DMS 273 treated with DMSO at 0.1 percent for 48 hours (cell line): ENCODE measurements around the gene ADCY5.

Experiments
- DNase-seq: peaks from one replicate; lab custom pipeline; 2025; lab: John Stamatoyannopoulos, UW

Gene ADCY5

DNA sequence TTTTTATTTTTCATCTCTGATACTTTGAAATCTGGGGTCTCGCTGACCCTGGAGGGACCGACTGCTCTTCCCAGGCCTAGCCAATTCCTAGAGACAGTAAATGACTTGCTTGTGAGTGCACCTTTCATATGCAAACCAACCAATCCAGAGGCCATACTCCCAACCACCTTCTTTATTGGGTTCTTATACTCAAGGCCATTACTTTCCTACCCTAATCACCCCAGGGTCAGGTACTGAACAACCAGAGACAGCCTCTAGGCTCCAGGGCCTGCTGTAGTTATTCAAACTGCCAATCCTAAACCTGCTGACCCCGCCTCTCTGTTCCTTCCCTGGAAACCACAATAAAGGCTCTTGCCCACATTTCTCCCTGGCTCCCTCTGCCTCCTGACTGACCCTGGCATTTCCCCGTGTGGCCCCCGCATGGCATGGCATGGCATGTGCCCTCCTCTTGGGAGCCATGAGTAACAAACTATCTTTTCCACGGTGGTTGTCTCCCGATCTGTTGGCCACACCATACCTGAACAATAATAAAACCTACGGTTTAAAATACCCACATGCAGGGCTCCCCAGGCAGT is 42.9 kb downstream of the ADCY5 start:
- no peak for DNase-seq

DNA sequence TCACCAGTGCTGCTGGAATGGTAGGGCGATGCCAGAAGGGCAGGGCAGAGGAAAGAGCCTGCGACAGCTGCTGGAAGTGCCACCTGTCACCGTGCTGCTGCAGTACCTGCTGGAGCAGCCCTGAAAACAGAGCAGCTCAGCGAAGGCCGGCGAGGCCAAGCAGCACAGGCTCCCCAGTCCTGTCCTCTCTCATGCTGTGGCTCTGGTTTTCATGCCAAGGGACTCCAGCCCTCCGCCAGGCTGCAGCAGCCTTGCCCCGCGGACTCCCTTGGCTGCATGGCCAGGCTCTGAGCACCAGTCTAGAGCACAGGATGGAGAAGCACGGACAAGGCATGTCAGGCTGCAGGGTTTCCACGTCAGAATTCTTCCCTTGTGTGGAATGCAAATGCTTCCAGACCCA is 43.9 kb downstream of the ADCY5 start:
- DNase-seq: no peak

DNA sequence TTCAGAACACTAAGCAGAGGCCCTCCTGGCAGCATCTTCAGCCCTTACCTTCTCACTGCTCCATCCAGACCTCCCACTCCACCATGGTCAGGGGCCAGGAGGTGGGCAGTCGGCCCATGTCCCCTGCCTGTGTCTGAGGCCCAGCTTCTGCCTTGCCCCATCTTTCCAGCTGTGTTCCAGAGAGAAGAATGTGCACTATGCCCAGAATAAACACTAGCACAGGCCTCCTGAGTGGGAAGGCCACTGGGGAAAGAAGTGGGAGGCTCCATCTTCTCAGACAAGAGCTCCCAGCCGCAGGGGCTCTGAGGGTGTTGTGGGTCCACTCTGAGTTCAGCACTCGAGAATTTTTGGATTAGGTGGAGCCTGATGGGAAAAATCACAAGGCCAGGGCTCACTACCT is 44.5 kb downstream of the ADCY5 start:
- no peak for DNase-seq

DNA sequence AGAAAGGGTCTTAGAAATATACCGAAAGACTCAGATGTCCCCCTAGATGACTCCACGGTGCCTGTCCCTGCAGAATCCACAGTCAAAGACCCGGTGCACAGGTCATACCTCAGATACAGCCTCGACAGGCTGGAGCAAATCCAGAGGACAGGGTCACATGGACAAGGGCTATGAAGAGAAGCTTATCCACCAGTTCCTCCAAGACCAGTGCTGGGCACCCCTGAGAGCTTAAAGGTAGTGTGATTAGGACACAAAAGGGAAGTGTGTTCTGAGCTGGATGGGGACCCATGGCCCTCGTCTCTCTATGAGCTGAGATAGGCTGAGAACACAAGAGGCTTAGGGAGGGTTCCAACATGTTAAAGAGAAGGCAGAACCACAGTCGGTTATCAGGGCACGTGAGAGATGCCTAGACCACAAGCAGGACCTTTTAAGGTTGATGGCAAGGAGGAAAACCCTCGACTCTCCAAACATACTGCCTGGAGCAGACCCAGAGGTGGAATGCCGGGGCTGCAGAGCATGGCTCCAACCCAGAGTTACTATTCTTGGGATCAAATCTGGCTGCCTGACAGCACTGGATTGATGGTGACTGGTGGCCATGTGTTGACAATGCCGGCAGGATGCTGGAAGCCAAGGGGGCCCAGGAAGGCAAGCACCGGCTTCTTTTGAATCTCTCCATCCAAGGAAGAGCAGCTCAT is 46.9 kb downstream of the ADCY5 start:
- DNase-seq: no peak

DNA sequence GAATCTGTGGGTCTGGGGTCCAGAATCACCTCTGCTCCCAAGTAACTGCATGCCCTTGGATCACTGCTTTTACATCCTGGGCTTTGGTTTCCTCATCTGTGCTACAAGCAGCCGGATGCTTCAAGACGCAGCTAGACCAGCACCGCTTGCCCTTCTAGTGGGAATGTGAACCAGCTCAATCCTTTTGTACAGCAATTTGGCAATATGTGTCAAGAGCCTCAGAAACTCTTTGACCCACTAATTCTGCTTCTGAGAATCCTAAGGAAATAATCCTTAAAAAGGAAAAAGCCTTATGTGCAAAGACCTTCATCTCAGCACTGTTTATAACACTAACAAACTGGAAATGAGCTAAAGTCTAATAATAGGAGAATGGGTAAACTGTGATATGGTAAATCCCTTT is 48.7 kb downstream of the ADCY5 start:
- no peak for DNase-seq

DNA sequence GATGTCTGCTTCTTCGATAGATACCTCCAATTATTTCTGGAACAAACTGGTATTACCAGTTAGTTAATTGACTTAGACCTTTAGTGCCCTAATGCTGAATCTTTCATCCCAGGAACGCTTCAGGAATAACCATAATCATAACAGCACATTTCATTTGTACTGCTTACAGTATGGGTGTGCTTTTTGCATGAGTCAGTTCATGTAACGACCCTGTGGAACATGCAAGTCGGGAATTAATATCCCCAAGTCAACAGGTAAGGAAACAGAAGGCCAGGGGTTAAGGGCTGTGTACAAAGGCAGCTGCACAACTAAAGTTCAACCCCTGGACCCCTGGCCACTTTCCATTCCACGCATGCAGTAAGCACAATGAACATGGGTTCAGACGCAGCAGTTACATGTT is 49.2 kb downstream of the ADCY5 start:
- DNase-seq: no peak

DNA sequence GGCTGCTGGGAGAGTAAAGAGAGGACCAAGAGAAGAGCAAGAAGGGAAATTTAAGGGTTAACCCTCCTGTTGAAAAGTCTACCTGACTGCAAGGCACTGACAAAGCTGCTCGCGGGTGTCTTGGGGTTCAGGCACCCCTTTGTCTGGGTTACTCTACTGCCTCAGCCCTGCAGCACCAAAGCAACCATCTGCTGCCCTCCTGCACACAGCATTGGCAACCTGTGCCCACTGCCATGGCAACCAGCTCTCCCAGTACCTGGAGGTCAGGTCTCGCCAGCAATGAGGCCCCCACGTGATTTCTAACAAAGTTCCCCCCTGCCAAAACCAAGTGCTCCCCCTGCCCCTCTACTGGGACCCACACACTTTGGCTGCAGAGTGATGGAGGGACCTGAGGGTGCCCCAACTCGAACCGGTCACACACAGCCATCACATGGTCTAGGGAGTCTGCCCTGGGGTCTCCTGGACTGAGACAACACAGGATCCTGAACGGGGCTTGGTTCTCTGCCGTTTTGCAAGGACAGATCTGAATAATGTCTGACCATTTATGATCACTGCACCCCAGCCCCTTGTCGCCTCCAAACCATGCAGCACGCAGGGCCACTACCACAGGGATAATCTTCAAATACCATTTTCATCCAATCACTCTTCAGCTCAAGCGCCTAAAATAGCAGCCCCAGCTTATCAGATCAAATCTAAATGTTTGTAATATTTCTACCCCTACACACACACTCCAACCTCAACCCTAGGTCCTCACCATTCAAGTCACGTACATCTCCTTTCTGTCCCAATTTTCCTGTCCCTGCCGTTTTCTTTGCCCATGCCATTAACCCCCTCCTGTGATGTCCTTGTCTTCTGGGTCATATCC is 50.7 kb downstream of the ADCY5 start:
- DNase-seq: no peak

DNA sequence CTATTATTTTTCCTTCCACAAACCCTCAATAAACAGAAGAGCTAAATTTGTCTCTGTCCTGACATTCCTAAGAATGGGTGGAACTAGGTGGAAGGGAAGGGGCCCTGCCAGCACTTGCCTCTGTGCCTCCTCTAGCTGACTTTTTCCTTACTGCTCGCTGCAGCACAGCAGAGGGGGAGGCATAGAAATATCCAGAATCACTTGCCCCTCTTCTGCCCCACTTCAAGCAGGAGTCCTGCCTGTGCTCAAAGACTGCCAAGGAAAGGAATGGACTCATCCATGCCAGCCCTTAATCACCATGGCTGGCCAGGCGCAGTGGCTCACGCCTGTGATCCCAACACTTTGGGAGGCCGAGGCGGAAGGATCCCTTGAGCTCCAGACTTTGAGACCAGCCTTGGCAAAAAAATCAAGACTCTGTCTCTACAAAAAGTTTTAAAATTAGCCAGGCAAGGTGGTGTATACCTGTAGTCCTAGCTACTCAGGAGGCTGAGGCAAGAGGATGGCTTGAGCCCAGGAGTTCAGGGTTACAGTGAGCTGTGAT is 51.8 kb downstream of the ADCY5 start:
- no peak for DNase-seq

DNA sequence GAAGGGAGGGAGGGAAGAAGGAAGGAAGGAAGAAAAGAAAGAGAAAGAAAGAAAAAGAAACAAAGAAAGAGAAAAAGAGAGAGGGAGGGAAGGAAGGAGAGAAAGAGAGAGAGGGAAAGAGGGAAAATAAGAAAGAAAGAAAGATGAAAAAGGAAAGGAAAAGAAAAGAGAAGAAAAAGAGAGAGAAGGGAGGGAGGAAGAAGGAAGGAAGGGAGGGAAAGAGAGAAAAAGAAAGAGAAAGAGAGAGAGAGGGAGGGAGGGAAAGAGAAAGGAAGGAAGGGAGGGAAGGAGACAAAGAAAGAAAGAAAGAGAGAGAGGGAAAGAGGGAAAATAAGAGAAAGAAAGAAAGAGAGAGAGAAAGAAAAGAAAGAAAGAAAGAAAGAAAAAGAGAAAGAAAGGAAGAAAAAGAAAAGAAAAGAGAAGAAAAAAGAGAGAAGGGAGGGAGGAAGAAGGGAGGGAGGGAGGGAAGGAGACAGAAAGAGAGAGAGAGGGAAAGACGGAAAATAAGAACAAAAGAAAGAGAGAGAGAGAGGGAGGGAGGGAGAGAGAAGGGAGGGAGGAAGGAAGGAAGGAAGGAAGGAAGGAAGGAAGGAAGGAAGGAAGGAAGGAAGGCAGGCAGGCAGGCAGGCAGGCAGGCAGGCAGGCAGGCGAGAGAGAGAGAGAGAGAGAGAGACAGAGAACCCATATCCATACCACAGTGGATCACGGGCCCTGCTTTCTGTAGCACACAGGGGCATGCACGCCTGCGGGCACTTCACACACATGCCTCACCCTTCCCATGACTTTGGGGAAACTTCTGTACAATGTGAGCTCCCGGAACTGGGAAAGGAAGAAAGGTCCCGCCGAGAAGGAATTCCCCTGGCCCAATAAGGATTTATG is 52.5 kb downstream of the ADCY5 start:
- DNase-seq: no peak

DNA sequence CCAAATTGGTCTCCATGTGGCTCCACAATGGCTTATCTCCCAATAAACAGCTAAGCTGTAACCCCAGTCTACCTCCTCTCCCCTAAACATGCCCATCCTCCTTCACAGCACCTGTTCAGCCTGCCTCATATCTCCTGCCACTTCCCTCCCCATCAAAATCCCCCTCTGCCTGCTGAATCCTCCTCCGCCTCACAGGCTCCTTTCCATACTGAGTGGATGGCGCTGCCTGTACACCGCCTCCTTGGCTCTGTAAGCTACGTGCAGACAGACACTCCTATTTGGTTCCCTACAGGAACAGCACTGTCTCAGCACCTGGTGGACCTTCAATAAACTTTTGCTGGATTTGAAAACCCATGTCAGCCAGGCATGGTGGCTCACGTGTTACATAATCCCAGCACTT is 53.7 kb downstream of the ADCY5 start:
- DNase-seq: no peak

DNA sequence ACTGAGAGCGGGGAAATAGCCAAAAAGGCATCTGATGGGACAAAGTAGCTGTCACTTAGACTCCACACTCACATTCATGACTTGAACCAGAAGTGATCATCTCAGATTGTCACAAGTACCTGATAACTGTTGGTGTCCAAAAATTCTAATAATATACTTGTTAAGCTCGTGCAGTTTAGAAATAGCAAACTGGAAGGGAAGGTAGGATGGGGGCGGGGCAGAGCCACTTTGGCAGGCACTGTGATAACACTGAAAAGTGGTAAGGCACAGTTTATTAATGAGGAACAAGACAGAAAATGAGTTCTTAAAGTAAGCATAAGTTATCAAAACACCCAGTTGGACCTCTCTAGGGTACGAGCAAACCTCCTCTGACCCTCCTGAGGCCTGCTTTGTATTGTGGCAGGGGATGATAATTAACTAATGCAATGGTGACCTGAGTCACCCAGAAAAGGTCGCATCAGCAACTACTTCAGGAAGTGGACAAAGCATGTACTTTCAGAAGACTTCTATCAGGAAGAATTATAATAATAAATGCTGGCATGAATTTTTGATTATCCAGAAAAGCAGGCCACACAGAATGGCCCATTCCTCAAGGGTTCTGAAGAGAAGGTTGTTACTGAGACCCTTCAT is 54.4 kb downstream of the ADCY5 start:
- DNase-seq: no peak

DNA sequence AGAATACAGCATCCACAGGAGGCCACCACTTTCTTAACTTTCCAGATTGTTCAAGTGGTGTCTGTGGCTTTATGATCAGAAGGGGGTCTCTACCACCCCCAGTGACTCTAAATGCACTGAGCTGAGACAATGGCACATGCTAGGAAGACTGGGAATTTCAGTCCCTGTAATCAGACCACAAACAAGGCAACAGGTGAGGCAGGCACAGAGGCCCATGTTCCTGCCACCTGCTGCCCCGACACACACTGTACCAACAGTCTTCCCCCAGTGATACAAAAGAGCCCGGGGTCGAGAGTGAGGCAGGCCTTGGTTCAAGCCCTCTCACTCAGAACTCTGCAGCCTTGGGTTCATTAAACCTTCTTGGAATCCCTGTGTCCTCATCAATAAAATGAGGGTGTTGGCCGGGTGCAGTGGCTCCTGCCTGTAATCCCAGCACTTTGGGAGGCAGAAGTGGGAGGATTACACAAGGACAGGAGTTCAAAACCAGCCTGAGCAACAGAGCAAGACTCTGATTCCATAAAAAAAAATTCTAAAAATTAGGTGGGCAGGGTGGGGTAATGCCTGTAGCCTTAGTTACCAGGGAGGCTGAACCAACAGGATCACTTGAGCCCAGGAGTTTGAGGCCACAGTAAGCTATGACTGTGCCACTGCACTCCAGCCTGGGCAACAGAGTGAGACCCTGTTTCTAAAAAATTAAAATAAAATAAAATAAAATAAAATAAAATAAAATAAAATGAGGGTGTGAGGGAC is 55.8 kb downstream of the ADCY5 start:
- DNase-seq: no peak

DNA sequence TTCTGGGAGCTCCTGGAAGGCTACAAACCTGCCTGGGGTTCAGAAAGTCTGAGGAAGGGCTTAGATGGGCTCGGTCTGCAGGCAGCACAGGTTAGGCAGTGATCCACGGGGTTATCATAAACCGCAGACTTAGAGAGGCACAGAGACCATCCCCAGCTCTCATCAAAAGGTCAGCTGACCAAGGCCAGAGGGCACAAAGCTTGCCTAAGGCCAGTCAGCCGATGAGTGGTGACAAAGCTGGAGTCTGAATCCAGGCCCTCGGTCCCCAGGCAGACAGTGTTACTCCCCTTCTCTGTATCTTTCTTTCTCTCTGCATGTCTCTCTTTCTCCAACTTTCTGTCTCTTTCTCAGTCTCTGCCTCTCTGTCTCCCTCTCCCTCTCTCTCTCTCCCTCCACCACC is 56.5 kb downstream of the ADCY5 start:
- no peak for DNase-seq

DNA sequence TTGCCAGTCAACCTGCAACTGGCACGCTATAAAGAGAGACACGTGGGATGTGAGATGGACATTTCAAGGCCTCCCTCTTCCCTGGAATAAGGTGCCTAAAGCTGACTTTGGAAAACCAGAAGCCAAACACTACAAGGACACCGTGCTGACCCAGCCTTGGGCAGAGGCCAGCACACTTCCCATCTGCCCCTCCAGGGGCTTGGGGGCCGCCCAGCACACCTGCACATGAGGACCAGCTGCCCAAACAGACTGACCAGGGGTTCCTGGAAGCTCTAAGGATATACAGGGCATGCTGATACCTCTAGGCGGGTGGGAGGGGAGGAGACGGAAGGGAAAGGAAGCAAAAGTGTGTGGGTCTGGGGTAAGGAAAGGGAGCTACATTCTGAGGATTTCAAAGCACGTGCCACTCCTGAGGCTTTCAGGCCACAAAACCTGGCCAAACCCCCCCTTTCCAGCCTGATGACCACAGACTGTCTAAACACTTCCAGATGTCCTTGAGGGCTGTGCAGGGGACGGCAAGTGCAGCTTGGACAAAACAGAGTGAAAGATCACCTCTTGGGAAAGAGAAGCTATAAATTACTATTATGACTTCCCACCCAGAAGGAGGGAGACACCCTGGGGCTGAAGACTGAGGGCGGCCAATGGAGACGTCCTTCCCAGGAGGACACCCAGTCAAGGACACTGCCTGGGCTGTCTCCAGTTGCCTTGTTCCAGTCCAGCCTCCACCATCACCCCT is 57.9 kb downstream of the ADCY5 start:
- DNase-seq: no peak

DNA sequence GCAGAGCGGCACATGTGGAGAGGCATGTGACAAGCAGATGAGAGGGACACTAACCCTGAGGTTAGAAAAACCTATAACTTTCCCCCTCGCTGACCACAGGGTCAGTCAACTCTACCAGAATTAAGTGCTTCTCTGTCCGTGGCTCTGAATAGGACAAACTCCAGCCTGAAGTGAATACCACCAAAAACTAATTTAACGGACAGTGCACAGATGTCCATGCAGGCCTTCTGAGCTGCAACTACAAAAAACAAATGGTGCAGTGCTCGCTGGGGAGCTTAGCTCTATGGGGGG is 59.3 kb downstream of the ADCY5 start:
- DNase-seq: no peak

DNA sequence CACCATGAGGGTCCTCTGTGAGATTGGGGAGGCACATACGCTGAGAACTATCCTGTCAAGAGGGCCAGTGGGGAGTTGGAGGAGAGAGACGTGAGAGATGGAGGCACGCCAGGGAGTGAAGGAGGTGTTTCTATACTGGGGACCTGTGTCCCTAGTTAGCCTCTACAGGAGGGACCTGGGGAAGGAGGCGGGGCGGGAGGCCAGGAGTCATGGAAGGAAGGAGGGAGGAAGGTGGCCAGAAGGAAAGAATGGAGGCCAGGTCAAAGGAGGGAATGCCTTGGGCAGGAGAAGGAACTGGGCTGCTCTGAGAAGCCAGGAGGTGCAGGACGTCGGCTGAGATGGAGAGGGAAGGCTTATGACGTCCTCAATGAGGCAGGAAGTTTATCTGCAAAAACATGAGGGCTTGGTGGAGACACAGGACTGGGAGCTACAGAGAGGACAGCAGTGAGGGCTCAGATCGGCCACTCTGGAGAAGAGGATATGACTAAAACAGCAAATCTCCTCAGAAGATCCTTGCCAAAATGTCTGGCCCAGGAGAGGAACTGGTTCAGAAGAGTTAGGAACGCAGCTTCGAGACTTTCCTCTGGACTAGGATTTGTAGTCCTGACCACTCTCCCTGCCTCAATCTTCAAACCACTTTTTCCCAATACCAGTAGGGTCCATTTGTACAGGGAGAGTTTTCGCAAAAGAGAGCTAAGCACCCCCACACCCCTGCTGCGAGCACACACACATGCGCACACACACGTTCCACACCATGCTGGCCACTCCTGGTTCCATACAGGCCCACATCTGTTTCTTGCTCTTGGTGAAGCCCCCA is 59.9 kb downstream of the ADCY5 start:
- no peak for DNase-seq

DNA sequence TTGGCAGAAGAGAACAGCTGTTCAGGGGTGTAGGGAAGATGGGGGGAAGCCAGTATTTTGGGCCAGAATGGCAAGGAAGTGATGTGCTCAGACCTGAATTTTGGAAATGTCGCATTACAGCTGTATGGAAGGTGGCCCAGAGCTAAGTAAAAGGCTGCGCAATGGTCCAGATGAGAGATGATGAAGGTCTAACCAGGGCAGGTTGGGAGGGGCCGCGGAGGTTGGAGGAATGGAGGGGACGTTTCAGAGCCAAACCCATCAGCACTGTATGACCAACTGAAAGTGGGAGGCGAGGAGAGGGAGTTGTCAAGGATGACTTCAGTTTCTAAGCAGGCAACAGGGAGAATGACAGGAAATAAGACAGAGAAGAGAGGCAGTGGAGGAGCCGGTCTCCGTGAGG is 60.8 kb downstream of the ADCY5 start:
- no peak for DNase-seq

DNA sequence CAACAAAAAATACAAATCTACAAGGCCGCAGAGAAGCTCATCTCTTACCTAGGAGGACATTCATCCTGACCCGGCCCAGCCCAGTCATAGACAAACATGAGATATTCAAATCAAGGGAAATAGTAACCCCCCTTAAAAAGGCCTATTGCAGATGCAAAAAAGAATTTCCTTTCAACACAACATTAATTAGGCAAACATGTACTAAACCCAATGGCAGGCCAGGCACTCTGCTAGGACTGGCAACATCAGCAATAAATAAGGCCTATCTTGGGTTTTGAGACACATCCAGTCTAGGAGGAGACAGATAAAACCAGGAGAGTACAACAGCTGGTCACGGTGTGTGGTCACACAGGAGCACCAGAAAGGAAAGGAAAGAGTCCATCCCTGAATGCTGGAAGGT is 61.4 kb downstream of the ADCY5 start:
- DNase-seq: no peak

DNA sequence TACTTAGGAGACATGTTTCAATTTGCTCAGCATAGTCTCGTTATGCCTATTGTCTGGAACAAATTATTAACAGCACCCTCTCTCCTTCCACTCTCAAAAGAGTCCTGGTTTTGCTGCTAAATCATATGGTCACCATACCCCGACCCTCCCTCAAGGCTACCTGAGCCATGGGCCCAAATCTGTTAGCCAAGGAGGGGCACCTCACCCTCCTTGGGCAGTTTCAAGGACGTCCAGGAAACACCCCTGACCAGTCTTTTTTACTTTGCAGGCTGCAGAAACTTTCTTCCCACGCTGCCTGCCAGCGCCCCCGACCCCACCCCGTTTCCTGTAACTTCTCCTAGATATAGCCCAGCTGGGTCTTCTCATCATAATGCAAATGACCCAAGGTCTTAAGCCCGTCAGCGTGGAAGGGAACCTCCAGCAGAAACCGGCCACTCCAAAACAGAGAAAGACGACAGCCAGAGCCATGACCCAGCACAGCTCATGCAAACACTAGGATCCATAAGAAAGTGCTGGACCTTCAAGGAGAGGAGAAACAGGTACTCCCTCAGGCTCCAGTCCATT is 62.3 kb downstream of the ADCY5 start:
- DNase-seq: no peak
